NCI-H2196 treated with DMSO at 0.1 percent for 48 hours (cell line): ENCODE results near the gene CPLX1.
A peak's percentile ranks its signal among the peaks of the same experiment; 100 is the strongest.

Experiments
- DNase-seq: peaks from one replicate; lab custom pipeline; 2025; ENCODE audit not compliant: unreplicated experiment; lab: John Stamatoyannopoulos, UW

The CPLX1 gene

DNA sequence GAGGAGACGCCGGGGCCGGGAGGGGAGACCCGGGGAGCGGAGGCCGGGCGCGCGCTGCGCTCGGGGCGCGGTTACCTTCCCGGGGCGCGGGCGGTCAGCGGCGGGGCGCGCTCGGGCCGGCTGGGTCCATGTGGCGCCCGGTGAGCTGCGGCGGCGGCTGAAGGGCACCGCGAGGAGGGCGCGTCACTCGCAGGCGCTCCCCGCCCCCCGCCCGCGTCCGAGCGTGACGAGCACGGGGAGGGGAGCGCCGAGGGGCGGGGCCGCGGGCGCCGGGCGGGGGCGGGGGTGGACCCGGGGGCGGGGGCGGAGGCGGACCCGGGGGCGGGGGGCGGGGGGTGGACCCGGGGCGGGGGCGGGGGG, at the start of gene CPLX1:
Gene CPLX1, minus strand, starts transcription at position 159 of the 360 bp plus-strand sequence. CDS start 1,607 bp downstream, outside the sequence.
- DNase-seq = peak; percentile 37

DNA sequence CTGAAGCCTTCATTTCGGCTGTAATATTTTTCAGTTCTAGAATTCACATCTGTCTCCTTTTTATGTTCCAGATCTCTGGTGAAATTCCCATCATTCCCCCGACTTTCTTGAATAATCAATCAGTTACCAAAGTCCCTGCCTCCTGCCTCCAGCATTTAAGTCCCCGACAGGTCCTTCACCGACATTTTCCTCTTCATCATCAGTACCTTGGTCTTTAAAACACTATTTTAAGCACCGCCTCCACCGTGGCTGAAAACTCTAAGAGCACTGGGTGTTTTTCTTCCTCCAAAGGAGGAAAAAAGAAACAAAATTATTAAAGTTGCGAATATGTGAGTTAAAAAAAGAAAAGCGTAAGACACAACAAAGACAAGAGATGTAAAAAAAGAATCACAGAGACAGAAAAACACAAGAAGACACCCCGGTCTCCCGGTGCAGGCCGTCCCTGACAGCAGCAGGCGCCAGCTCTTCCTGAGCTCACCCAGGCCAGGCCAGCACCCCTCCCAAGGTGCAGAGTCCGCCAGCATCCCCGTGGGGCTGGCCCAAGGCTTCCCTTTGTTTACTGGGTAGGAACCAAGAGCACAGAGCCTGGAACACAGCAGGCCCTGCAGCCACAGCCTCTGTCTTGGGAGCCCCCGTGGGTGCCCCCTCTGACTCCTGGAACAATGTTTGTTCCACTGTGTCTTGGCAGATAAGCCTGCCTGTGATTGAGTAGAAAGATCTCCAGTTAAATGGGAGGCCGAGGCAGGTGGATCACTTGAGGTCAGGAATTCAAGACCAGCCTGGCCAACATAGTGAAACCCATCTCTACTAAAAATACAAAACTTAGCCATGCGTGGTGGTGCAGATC, 49.3 kb upstream of the CPLX1 start:
- no peak for DNase-seq

DNA sequence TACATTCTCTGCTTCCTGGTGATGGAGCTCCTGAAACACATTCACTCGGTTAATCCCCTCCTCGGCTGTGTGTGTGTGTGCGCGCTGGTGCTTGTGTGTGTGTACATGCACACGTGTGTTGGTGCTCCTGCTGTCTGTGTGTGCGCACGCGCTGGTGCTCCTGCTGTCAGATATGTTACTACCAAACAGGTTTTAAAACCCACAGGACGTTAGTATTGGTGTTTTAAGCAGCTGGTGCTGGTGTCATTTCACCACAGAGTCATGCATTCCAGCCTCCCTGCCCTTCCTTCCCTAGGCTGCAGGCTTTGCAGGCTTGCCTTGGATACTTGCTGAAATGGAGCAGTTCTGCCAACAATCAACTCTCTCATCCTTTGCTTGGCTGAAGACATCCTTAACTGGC, 48.1 kb upstream of the CPLX1 start:
- DNase-seq = no peak

DNA sequence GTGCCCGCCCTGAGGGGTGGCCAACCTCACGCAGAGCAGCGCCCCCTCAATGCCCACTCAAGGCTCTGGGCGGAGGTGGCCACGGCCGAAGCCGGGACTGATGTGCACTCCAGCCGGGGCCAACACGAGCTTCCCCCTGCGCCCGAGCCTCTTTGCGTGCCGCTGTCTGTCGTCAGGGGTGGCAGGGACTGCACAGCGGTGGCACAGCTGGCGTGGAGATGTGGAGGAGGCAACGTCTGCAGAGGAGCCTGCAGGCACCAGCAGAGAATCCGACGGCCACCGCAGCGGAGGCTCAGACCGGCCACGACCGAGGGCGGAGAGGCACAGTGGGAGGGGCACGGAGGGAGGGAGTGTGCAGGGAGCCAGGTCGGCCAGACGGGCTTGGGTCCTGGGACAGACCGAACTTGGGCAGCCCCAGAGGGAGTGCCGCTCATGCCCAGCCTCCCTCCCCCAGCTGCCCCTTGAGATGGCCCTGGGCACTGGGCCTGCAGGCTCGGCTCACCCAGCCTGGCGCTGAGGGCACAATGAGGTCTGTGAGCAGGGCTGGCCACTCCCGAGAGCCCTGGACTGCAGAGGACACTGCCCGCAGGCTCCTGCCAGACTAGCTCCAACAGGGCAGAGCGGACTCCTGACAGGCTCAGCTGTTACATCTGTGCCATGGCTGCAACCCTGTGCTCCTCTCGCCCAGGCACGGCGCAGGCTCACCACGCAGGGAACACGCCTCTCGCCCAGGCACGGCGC, 46.5 kb upstream of the CPLX1 start:
- no peak for DNase-seq

DNA sequence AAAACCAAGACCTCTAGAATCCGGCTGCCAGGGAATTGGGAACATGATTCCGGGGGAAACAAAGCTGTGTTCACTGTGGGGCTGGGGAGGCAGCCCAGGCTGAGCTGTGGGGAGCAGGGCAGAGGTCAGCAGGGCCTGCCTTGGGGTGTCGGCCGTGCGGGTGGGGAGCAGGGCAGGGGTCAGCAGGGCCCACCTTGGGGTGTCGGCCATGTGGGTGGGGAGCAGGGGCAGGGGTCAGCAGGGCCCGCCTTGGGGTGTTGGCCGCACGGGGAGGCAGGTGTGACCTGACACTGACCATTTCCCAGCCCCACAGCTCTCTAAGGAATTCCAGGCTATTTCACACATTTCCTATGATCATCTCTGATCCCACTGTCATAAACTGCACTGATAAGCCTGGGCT, 45.6 kb upstream of the CPLX1 start:
- no peak for DNase-seq

DNA sequence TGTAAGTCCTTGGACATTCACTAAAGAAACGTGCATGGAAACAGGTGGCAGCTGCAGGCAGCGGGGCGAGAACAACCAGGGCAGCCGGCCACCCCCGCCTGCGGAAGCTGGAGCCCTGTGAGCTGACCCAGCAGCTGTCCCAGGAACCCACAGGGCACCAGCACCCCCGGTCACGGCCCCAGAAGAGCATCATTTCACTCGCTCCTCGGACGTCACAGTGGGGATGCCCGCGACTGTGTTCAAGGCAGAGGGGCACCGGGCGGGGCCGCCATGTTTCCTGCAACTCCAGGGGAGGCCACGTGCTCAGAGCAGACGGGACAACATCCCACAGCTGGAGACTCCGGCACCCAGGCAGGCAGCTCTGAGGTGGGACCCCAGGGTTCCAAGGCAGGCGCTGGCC, 45.0 kb upstream of the CPLX1 start:
- DNase-seq = no peak

DNA sequence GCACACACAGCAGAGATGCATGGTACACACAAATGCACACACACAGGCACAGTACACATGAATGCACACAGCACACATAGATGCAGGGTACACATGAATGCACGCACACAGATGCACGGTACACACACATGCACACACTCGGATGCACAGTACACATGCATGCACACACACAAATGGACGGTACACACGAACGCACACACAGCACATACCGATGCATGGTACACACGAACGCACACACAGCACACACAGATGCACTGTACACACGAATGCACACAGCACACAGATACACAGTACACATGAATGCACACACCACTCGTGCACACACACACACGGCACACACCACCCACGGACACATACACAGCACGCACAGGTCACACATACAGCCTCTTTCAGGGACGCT, 43.8 kb upstream of the CPLX1 start:
- no peak for DNase-seq

DNA sequence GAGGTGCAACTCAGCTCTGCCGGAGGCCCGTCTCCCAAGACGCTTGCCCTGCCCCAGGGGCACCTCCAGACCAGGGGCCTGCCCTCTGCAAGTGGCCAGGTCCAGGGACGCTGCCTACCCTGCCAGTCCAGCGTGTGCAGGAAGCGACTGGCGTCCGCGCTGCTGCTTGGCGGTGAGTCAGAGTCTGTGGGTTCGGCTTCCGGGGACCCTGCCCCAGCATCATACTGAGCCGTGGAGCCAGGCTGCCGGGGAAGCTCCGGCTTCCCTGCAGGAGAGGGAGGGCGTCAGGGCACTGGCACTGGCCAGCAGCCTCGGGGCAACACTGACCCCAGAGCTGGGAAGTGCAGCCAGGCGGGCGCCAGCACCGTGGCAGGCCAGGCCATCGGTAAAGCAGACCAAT, 42.5 kb upstream of the CPLX1 start:
- DNase-seq = no peak

DNA sequence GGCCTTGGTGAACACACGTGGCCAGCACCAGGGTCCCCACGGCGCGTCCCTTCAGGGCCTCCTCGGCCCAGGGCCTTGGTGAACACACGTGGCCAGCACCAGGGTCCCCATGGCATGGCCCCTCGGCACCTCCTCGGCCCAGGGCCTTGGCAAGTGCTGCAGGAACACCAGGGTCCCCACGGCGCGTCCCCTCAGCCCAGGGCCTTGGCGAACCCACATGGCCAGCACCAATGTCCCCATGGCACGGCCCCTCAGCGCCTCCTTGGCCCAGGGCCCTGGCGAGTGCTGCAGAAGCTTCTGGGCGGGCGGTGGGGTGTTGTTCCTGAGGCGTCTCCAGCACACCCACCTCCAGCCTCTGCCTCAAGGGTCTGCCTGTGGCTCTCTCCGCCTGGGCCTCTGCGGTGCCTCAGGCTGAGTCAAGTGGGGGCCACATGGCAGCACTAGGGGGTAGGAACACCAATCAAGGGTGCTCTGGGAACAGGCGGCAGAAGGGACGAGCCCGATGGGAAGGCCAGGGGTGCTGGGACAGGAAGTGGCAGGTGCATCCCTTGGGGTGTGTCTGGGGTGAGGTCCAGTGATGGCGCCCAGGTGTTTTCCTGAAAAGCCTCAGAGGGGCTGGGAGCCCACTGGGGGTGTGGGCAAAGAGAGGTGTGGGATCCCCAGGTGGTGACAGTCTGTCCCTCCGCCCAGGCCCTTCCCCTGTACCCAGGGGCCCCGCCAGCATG, 41.8 kb upstream of the CPLX1 start:
- no peak for DNase-seq

DNA sequence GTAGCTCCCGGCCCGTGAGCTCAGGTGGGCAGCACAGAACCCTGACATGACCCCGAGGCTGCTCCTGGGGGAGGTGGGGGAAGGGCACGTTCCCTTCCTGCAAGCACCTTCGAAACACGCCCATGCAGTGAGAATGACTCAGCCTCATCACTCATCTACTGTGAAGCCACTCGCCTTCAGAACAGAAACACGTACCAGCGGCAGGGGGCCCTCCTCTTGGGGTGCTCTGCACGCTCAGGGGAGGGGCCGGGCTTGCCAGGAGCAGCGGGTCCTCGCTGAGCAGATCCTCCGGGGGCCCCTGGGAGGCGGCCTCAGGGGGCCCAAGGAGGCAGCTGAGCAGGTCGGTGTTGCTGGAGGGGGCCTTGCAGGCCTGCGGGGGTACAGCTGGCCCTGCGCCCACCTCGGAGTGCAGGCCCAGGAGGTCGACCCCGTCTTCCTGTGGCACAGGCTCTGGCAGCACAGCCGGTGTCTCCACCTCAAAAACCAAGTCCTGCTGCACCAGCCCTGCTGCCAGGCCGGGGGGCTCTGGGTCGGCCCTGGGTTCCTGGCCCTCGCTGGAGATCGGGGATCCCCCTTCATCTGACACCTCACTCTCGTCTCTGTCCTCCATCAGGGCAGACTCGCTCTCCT, 40.9 kb upstream of the CPLX1 start:
- DNase-seq = no peak

DNA sequence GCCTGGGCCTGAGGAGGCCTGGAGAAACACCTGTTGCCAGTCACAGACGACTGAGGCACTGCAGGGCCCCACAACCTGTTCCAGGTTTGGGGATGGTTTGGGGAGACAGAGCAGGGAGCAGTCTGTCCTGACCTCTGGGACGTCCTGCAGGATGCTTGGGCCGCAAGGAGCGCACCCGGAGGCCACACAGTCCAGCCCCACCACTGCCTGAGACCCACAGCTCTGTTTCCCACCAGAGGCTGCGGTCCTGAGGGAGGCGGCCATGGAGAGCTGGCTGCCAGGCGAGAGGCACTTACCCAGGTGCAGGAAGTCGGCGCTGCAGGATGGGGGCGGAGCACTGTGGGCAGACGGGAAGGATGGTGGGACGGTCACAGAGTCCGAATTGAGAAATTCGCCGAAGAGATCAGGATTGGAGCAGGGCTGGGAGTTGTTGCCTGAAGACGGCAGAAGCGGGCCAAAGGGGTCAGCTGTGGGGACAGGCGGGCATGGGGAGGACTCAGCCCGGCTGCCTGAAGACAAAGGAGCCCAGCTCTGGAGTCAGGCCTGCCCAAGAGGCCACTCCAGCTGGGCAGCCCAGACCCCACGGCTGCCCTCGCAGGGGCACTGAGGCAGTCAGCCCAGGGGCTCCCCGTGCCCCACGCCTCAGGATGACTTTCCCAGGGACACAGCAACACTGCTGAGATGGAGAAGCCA, 40.3 kb upstream of the CPLX1 start:
- DNase-seq = no peak

DNA sequence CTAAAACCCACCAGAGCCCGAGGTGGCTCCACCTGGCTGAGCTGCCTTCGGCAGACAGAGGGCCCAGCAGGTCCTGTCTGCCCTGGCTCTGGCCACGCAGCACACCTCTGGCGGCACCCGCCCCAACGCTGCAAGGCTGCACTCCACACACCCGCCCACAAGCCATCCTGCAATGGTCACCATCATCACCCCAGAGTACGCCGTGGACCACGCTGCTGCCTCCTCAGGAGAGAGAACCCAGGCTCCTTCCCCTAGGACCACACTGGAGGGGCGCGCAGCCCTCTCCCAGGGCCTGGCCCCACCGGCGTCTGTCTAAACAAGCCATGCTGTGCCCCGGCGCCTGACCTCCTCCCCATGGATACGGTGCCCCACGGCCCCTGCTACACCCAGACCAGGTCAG, 39.6 kb upstream of the CPLX1 start:
- DNase-seq = no peak

DNA sequence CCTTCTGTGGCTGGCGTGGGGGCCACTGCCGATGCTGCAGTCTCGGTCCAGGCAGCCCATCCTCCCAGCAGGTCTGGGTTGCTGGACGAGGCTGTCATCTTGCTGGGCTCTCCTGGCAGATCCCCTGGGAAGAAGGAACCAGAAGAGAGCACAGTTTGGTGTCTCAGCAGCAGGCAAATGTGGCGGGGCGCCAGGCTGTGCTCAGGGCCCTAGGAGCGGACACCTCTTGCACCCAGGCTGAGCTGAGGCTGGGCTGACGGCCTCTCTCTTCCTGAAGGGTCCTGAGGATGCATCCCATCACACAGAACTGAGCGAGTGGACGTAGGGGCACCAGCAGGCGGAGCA, 39.2 kb upstream of the CPLX1 start:
- DNase-seq = no peak

DNA sequence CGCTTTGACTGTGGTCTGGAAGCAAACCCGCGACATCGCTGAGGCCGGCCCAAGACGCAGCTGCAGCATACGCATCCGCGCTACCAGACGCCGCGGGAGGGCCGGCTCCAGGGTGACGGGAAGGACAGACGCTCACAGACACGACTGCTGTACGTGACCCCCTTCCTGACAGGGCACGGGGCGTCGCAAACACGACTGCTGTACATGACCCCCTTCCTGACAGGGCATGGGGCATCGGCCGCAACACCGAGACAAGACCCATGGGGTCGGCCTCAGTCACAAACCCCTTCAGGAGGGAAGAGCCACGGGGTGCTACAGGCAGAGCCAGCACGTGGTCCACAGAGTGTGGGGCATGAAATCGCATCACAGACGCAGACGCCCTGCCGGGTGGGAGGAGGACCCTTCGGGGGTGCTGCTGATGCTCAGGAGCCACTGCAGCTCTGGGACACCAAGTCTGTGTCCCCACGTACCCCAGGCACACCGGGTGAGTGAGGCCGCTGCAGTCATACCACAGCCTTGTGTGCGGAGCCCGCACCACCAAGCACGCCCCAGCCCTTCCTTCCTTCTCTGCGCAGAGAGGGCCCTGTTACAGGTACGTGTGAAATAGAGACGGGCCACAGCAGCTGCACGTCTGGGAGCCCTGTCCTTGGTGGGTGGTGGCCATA, 38.7 kb upstream of the CPLX1 start:
- no peak for DNase-seq

DNA sequence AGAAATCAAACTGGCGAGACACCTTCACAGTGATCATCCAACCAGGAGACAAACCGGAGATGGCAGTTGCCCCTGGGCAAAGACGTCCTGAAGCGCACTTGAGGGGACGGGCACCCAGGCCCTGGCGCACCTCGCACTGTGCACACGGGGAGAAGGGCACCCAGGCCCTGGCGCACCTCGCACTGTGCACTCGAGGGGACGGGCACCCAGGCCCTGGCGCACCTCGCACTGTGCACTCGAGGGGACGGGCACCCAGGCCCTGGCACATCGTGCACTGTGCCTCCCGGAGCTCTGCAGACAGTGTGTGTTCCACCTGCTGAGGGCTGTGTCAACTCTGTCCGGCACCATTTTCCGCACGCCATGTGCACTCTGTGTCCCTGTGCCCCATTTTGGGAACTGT, 34.6 kb upstream of the CPLX1 start:
- no peak for DNase-seq

DNA sequence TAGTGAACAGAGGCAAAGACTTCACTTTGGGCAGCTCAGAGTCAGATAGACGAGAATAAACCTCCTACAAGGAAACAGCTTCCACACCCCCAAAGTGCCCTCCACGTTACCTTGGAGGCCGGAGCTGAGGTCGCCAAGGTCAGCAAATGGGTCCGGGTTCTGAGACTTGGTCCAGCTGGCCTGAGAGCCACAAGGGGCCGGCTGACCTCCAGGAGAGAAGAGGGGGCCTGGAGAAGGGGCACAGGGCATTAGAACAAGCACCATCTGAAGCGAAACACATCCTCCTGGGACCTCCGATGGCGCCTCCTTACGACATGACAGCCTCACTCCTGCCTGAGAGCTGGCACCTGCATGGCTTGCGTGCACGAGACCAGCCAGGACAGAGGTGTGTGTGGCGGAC, 33.6 kb upstream of the CPLX1 start:
- no peak for DNase-seq

DNA sequence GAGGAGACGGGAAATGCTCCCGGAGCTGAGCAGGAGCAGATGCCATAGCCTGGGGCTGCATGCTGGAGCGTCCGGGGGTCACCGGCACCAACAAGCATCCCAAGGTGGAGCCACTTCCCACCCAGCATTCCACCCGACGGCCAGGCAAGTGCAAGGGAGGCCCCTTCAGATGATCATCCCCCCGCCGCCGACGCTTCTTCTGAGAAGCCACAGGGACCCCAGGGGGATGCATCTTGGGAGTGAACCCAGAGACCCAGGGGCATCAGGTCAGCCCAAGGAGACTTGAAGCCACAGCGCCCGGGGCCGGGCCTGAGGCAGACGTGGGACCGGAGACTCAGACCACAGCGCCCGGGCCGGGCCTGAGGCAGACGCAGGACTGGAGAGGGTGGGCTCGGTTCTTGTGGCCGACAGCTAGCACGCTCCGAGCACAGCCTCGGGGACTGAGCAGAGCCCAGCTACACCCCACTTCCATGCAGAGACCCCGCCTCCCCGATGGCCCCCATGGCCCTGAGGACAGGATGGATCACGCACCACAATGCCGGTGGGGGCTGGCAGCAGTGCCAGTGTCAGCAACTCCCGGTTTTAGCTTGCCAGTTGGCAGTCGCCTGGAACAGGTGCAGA, 33.0 kb upstream of the CPLX1 start:
- no peak for DNase-seq

DNA sequence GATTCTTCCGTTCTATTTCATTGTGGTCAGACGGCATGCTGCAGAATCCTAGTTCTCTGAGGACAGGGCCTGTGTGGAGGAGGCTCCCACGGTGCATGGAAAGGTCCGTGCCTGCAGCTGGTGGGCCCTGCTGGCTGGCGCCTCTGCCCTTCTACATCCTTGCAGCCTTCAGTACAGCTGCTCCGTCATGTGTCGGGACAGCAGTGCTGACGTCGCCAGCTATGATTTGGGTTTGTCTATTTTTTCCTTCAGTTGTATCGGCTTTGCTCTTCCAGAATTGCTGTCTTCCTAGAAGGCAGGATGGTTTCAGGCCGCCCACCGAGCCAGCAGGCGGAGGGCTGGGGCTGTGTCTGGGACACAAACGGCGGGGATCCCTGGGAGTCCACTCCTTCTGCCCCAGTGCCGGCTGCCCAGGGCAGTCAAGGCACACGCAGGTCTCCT, 32.1 kb upstream of the CPLX1 start:
- DNase-seq = no peak

DNA sequence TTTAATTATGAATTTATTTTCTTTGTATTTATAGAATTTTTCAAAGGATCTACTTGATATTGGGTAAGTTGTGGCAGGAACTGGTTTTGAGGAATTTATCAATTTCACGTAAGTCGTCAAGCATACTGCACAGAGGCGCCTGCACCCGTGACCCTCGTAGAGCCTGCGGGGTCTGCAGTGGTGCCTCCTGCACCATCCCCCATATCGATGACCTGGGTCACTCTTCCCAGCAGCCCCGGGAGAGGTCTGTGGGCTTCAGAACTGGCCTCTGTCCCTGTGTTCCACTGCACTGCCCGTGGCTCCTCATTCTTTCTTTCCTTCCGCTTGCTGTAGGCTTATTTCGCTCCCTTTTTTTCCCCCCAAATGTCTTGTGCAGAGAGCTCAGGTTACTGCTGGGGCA, 31.5 kb upstream of the CPLX1 start:
- no peak for DNase-seq
